Measurements from ENCODE around the gene DDN. TPM values are rescaled to one million over a fixed set of nuclear protein-coding genes. Genes with fewer than 3 reads are reported as not detected.

The DDN gene
- total RNA-seq, 2 donors from 2014 or later: 0.66 TPM; not detected in 1

DNA sequence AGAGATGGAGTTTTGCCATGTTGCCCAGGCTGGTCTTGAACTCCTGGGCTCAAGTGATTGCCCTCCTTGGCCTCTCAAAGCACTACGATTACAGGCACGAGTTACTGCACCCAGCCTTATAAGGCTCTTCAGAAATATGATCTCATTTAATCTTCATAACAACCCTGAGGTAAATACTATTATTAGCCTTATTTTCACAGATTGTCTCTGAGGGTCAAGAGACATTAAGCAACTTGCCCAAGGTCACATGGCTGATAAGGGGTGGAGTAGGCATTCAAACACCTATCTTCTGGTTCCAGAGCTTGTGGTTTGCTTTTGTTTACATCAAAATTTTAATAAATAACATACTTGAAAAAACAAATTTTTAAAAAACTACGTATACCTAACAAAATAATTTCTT lies 14.3 kb upstream of the DDN start:
- ATAC-seq (no peak), DNase-seq (no peak)
- no peak overlapping the region for H3K4me3 ChIP-seq
- no peak overlapping the region for H3K27ac ChIP-seq
- peaks cover 0 to 4% of the 10 kb centered on the region in 2 donors for H3K36me3 ChIP-seq (replicated peaks in 1 of 2; ENCODE audit: insufficient read depth in 1 of 2, low read depth in 2 of 2)
- intact Hi-C loops (cut with DNase I): no loop called here
- WGBS, 2 donors: 86 to 88% methylated on average over 3 of the region's 3 CpGs
- no peaks in the 10 kb centered on the region for H3K9me3 ChIP-seq
- no peak for TF ChIP-seq POLR2A (IDR thresholded peaks at IDR 0.05)
- TF ChIP-seq, protein P1, sequence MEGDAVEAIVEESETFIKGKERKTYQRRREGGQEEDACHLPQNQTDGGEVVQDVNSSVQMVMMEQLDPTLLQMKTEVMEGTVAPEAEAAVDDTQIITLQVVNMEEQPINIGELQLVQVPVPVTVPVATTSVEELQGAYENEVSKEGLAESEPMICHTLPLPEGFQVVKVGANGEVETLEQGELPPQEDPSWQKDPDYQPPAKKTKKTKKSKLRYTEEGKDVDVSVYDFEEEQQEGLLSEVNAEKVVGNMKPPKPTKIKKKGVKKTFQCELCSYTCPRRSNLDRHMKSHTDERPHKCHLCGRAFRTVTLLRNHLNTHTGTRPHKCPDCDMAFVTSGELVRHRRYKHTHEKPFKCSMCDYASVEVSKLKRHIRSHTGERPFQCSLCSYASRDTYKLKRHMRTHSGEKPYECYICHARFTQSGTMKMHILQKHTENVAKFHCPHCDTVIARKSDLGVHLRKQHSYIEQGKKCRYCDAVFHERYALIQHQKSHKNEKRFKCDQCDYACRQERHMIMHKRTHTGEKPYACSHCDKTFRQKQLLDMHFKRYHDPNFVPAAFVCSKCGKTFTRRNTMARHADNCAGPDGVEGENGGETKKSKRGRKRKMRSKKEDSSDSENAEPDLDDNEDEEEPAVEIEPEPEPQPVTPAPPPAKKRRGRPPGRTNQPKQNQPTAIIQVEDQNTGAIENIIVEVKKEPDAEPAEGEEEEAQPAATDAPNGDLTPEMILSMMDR (IDR thresholded peaks at IDR 0.05): no peak
- no peaks in the 10 kb centered on the region for H3K27me3 ChIP-seq
- peaks cover 17% of the 10 kb centered on the region for H3K4me1 ChIP-seq

DNA sequence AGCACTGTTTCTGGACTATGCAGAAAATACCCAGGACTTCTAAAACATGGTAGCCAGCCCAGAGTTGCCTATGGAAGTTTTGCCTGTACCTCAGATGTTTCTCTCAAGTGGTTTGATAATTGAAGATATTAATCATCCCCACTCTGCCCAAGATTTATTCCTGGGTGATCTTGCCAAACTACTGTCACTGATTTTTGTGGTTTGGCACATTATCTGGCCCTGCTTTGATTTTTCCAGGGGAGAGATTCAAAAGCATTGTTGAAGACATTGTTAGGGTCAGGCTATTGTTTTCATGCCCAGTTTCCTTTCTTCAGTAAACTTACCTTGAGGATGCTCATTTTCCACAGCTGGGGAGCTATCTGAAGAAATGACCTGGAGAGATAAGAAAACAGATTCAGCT lies 13.6 kb upstream of the DDN start:
- peaks cover 14% of the 10 kb centered on the region for H3K4me1 ChIP-seq
- no peak overlapping the region for H3K4me3 ChIP-seq
- H3K27me3 ChIP-seq: no peaks in the 10 kb centered on the region
- intact Hi-C loops (cut with DNase I): no loop called here
- no peak overlapping the region for H3K27ac ChIP-seq
- no peak for DNase-seq
- no peaks in the 10 kb centered on the region for H3K9me3 ChIP-seq
- no peak for ATAC-seq
- TF ChIP-seq, protein P1 (IDR thresholded peaks at IDR 0.05): no peak
- no peak for TF ChIP-seq POLR2A (IDR thresholded peaks at IDR 0.05)
- peaks cover 0 to 4% of the 10 kb centered on the region in 2 donors for H3K36me3 ChIP-seq (replicated peaks in 1 of 2; ENCODE audit: insufficient read depth in 1 of 2, low read depth in 2 of 2)

DNA sequence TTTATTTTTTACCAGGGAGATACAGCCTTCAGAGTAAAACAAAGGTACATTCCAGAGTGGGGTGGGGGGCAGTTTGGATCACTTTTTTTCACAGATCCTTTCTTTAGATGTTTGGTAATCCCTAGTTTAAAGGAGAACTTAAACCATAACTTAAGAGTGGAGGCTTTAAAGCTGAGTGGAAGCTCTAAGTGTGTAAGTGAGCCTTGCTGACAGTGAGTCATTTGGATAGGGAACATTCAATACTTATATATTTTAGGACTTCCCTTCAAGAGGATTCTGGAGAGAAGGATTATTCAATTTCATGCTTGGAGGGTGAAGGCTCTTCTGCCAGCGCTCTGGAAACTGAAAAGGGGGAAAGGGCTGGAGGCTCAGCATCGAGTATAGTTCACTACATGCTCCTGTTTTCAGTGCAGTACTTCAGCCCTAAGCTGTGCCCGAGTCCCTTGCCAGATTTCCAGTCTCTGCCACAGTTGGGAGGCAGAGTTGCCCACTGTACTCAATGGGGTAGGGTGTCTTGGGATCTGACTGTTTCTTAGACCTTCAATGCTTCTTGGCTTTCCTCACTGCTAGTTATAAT lies 11.0 kb upstream of the DDN start:
- Histone ChIP-seq H3K9me3 (no peaks in the 10 kb centered on the region), H3K27me3 (no peaks in the 10 kb centered on the region), H3K27ac (no peak overlapping the region), H3K4me3 (no peak overlapping the region), H3K36me3 (replicated peaks in 1 of 2; ENCODE audit: insufficient read depth in 1 of 2, low read depth in 2 of 2) (peaks cover 0 to 6% of the 10 kb centered on the region in 2 donors), H3K4me1 (peaks cover 7% of the 10 kb centered on the region)
- 77 to 83% methylated on average over 3 of the region's 3 CpGs for WGBS, 2 donors
- TF ChIP-seq, protein P1 (IDR thresholded peaks at IDR 0.05): no peak
- no peak for TF ChIP-seq POLR2A (IDR thresholded peaks at IDR 0.05)
- ATAC-seq (no peak), DNase-seq (no peak)
- intact Hi-C loops (cut with DNase I): no loop called here

DNA sequence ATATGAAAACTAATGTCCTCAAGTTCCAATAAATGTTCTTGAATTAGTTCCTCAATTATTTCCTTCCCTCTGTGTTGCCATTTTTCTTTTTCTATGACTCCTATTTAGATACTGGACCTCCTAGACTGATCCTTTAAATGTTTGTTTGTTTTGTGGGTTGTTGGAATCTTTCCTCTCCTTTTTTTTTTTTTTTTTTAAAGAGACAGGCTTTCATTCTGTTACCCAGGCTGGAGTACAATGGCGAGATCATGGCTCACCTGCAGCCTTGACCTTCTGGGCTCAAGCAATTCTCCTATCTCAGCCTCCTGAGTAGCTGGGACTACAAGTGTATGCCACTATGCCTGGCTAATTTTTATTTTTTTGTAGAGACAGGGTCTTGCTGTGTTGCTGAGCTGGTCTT lies 9.8 kb upstream of the DDN start:
- no peak for ATAC-seq
- H3K27me3 ChIP-seq: no peaks in the 10 kb centered on the region

More for the DNA sequence above, 9.8 kb upstream of the DDN start:
- Histone ChIP-seq H3K9me3 (no peaks in the 10 kb centered on the region), H3K27ac (no peak overlapping the region), H3K36me3 (replicated peaks in 1 of 2; ENCODE audit: insufficient read depth in 1 of 2, low read depth in 2 of 2) (peaks cover 0 to 10% of the 10 kb centered on the region in 2 donors), H3K4me3 (no peak overlapping the region), H3K4me1 (peaks cover 7% of the 10 kb centered on the region)
- WGBS, 2 donors: 42 to 71% methylated on average over 1 of the region's 1 CpG
- DNase-seq: no peak
- intact Hi-C loops (cut with DNase I): no loop called here
- no peak for TF ChIP-seq POLR2A (IDR thresholded peaks at IDR 0.05)
- TF ChIP-seq, protein P1 (IDR thresholded peaks at IDR 0.05): no peak

All from body of pancreas (tissue), 4 donors.